ENCODE results near the gene NKX2-4. TPM values are rescaled to one million over a fixed set of nuclear protein-coding genes. Genes with fewer than 3 reads are reported as not detected.
A peak's percentile ranks its signal among the peaks of the same experiment; 100 is the strongest.

The NKX2-4 gene
- total RNA-seq, 2 experiments from 2014 or later: not detected

DNA sequence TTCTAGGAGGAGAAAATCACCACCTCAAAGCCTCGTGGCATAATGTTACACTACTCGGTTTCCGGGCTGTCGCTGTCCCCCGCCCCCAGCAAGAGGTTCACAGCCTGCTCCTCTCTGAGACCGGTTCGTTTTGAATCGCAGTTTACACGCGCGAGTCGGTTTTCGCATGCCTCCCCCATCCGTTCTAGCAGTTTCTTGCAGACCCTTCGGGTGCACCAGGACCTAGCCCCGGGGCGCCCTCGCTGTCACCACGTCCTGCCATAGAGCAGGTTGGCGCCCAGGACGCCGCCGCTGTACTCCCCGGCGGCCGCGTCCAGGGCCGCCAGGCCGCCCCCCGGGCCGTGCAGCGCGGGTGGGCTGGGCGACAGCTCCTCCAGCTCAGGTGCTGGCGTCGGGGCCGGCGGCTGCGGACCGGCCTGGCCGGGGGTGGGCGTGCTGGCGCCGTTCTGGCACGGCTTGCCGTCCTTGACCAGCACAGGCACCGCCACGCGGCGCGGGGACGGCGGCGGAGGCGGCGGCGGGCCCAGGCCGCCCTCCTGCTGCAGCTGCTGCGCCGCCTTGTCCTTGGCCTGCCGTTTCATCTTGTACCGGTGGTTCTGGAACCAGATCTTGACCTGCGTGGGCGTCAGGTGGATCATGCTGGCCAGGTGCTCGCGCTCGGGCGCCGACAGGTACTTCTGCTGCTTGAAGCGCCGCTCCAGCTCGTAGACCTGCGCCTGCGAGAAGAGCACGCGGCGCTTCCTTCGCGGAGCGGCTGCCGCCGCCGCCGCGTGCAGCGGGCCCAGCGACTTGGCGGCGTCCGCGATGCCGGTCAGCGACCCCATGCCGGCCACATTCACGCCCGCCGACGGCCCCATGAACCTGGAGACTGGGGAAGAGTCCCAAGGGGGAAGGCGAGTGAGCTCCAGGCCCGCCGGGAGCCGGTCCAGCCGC, 1.4 kb downstream of the NKX2-4 start:
- Mint-ChIP-seq H3K36me3 (ENCODE audit: low read depth) (peaks cover 13% of the 10 kb centered on the region), H3K4me3 (peak overlapping the region; percentile 74), H3K27ac (peak overlapping the region; percentile 35), H3K27me3 (peaks cover 81% of the 10 kb centered on the region), H3K4me1 (ENCODE audit: low read depth) (peaks cover 27% of the 10 kb centered on the region), H3K9me3 (peaks cover 4% of the 10 kb centered on the region)
- DNase-seq (peak in 12 of 14 experiments; percentile 12 to 83 (median 46)), ATAC-seq (ENCODE audit: poor library complexity) (peak; percentile 89)
- no peak overlapping the region for H3K4me3 ChIP-seq (ENCODE audit: low read length)
- H3K9me3 ChIP-seq (ENCODE audit: control insufficient read depth in 1 of 2, insufficient read depth in 1 of 2, low read length in 2 of 2): peaks cover 12 to 17% of the 10 kb centered on the region in 2 experiments
- intact Hi-C loops (cut with DNase I, micrococcal nuclease): loop anchor here (5.0 to 10.0 kb wide), 4 partner anchors 111 to 291 kb away; partner anchors contain the start of gene LINC00237 (in 2 of the 2)
- no peak for TF ChIP-seq CTCF (IDR thresholded peaks at IDR 0.05)
- H3K4me1 ChIP-seq (ENCODE audit: insufficient read depth, low read length): peaks cover 16% of the 10 kb centered on the region
- POLR2A ChIA-PET: interaction anchor here (0.6 to 1.7 kb wide), 4 partner anchors 30 to 271 kb away, joined by 3 to 5 read pairs (median 3); partner anchors contain the start of gene XRN2
- no peak overlapping the region for H3K27ac ChIP-seq (ENCODE audit: low read depth in 1 of 2, low read length in 2 of 2)
- peaks cover 34 to 85% of the 10 kb centered on the region in 2 experiments for H3K27me3 ChIP-seq (ENCODE audit: control insufficient read depth in 1 of 2, insufficient read depth in 2 of 2, low read length in 2 of 2)
- CTCF ChIA-PET: interaction anchor here (3.1 kb wide), 1 partner anchor 110 kb away, joined by 10 read pairs; no protein-coding TSS in a partner anchor
- H3K36me3 ChIP-seq (ENCODE audit: insufficient read depth, low read length): no peaks in the 10 kb centered on the region

DNA sequence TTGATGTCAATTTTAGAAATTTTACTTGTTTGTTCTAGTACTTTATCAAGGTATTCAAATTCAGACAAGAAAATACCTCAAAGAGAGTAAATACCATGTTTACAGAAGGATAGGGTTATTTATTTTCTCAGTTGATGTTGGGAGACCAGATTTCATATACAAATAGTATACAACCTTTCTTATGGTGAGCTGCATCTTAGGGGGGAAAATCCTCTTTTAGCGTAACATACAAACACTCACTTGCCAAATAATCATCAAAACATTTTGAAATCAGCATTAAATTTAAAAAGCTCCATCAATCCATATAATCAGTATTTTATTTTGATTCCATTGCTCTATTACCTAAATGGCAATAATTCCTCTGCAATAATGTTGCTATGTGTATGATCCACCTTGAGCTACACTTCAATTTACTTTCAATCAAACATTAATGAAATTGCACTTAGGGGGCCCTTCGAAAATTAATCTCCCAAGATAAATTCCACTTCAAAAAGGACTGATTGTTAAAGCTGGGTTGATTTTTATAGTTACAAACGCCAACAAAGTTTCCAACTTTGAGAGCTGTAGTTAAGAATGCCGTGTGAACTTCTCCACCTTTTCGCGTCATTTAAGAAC, 2.2 kb downstream of the NKX2-4 start:
- Histone ChIP-seq H3K4me3 (ENCODE audit: low read length) (no peak overlapping the region), H3K27me3 (ENCODE audit: control insufficient read depth in 1 of 2, insufficient read depth in 2 of 2, low read length in 2 of 2) (peaks cover 31 to 78% of the 10 kb centered on the region in 2 experiments), H3K4me1 (ENCODE audit: insufficient read depth, low read length) (peaks cover 16% of the 10 kb centered on the region), H3K9me3 (ENCODE audit: control insufficient read depth in 1 of 2, insufficient read depth in 1 of 2, low read length in 2 of 2) (peaks cover 12 to 17% of the 10 kb centered on the region in 2 experiments), H3K36me3 (ENCODE audit: insufficient read depth, low read length) (no peaks in the 10 kb centered on the region), H3K27ac (ENCODE audit: low read depth in 1 of 2, low read length in 2 of 2) (no peak overlapping the region)
- peaks cover 4% of the 10 kb centered on the region for H3K9me3 Mint-ChIP-seq
- ChIA-PET POLR2A (interaction anchor here (0.6 to 1.7 kb wide), 2 partner anchors 29 to 92 kb away, joined by 3 to 5 read pairs; partner anchors contain the start of gene XRN2), CTCF (interaction anchor here (3.1 kb wide), 1 partner anchor 110 kb away, joined by 10 read pairs; no protein-coding TSS in a partner anchor)
- H3K4me1 Mint-ChIP-seq (ENCODE audit: low read depth): peaks cover 27% of the 10 kb centered on the region
- intact Hi-C loops (cut with DNase I, micrococcal nuclease): loop anchor here (5.0 to 10.0 kb wide), 4 partner anchors 112 to 290 kb away; partner anchors contain the start of gene LINC00237 (in 2 of the 2)
- peaks cover 21% of the 10 kb centered on the region for H3K36me3 Mint-ChIP-seq (ENCODE audit: low read depth)
- DNase-seq (no peak), ATAC-seq (ENCODE audit: poor library complexity) (peak; percentile 21)
- H3K27ac Mint-ChIP-seq: peak overlapping the region; percentile 35
- TF ChIP-seq CTCF (IDR thresholded peaks at IDR 0.05): no peak
- H3K27me3 Mint-ChIP-seq: peaks cover 81% of the 10 kb centered on the region
- H3K4me3 Mint-ChIP-seq: peak overlapping the region; percentile 74

DNA sequence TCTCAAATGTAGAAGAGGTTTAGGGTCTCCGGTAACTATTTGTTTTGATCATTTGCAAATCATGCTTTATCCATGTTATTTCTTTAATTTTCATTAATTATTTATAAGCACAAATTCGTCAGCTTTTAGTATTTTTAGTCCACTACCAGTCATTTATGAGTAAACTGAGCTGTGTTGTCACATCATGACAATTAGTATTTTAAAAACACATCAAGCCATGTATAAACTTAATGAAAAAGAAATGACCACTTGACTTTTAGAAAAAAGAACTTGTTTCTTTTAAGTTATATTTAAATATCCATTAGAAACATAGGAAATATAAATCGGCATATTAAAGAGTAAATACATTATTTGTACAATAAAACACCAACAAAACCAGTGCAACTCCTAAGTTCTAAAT, 2.8 kb downstream of the NKX2-4 start:
- H3K36me3 Mint-ChIP-seq (ENCODE audit: low read depth): peaks cover 24% of the 10 kb centered on the region
- ATAC-seq (ENCODE audit: poor library complexity): no peak
- peaks cover 76% of the 10 kb centered on the region for H3K27me3 Mint-ChIP-seq
- H3K9me3 Mint-ChIP-seq: peaks cover 4% of the 10 kb centered on the region
- peaks cover 12 to 17% of the 10 kb centered on the region in 2 experiments for H3K9me3 ChIP-seq (ENCODE audit: control insufficient read depth in 1 of 2, insufficient read depth in 1 of 2, low read length in 2 of 2)
- H3K4me1 ChIP-seq (ENCODE audit: insufficient read depth, low read length): peaks cover 16% of the 10 kb centered on the region
- no peaks in the 10 kb centered on the region for H3K36me3 ChIP-seq (ENCODE audit: insufficient read depth, low read length)
- H3K4me3 Mint-ChIP-seq: no peak overlapping the region
- peaks cover 31 to 72% of the 10 kb centered on the region in 2 experiments for H3K27me3 ChIP-seq (ENCODE audit: control insufficient read depth in 1 of 2, insufficient read depth in 2 of 2, low read length in 2 of 2)
- intact Hi-C loops (cut with DNase I, micrococcal nuclease): loop anchor here (5.0 to 10.0 kb wide), 3 partner anchors 87 to 290 kb away; partner anchors contain the start of genes LINC00237 (in 1 of the 2) and XRN2 (in 1 of the 2)
- TF ChIP-seq CTCF (IDR thresholded peaks at IDR 0.05): no peak
- ChIA-PET CTCF (interaction anchor here (3.1 kb wide), 1 partner anchor 111 kb away, joined by 10 read pairs; no protein-coding TSS in a partner anchor), POLR2A (no interaction called here)
- H3K4me3 ChIP-seq (ENCODE audit: low read length): no peak overlapping the region
- H3K4me1 Mint-ChIP-seq (ENCODE audit: low read depth): peaks cover 27% of the 10 kb centered on the region
- no peak for DNase-seq
- no peak overlapping the region for H3K27ac ChIP-seq (ENCODE audit: low read depth in 1 of 2, low read length in 2 of 2)
- H3K27ac Mint-ChIP-seq: no peak overlapping the region

Measured in CD4-positive, alpha-beta T cell (primary cell).